ENCODE measurements around the gene KMO. TPM values are rescaled to one million over a fixed set of nuclear protein-coding genes. Genes with fewer than 3 reads are reported as not detected.
A peak's percentile ranks its signal among the peaks of the same experiment; 100 is the strongest.

The KMO gene
- total RNA-seq, 1 experiment from 2014 or later: not detected

DNA sequence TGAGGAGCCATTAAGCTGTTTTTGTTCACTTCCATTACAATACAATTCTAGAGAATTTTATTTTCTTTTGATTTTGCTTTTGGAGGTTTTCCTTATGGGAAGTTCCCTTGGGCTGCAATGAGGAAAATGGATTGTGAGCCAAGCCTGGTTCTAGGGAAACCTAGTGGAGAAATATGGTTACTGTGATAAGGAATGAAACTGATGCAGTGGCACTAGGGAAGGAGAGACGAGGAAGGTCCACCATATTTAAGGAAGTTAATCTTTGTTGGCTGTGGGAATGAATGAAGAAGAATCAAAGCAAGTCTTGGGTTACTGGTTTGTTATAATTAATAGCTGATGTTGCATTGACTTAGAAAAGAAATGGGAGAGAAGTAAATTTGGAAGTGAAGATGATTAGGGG is 79.6 kb downstream of the KMO start:
- DNase-seq (ENCODE audit: low spot score): no peak
- ATAC-seq: peak; percentile 39
- H3K4me3 Mint-ChIP-seq: no peak overlapping the region
- no peak overlapping the region for H3K27ac Mint-ChIP-seq
- no peaks in the 10 kb centered on the region for H3K36me3 Mint-ChIP-seq
- no peaks in the 10 kb centered on the region for H3K4me1 Mint-ChIP-seq
- no peak for TF ChIP-seq FOXK1 (CRISPR knock-in tag; IDR thresholded peaks at IDR 0.05)
- TF ChIP-seq, protein P1, sequence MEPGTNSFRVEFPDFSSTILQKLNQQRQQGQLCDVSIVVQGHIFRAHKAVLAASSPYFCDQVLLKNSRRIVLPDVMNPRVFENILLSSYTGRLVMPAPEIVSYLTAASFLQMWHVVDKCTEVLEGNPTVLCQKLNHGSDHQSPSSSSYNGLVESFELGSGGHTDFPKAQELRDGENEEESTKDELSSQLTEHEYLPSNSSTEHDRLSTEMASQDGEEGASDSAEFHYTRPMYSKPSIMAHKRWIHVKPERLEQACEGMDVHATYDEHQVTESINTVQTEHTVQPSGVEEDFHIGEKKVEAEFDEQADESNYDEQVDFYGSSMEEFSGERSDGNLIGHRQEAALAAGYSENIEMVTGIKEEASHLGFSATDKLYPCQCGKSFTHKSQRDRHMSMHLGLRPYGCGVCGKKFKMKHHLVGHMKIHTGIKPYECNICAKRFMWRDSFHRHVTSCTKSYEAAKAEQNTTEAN (CRISPR knock-in tag; IDR thresholded peaks at IDR 0.05): no peak
- TF ChIP-seq, protein P2, sequence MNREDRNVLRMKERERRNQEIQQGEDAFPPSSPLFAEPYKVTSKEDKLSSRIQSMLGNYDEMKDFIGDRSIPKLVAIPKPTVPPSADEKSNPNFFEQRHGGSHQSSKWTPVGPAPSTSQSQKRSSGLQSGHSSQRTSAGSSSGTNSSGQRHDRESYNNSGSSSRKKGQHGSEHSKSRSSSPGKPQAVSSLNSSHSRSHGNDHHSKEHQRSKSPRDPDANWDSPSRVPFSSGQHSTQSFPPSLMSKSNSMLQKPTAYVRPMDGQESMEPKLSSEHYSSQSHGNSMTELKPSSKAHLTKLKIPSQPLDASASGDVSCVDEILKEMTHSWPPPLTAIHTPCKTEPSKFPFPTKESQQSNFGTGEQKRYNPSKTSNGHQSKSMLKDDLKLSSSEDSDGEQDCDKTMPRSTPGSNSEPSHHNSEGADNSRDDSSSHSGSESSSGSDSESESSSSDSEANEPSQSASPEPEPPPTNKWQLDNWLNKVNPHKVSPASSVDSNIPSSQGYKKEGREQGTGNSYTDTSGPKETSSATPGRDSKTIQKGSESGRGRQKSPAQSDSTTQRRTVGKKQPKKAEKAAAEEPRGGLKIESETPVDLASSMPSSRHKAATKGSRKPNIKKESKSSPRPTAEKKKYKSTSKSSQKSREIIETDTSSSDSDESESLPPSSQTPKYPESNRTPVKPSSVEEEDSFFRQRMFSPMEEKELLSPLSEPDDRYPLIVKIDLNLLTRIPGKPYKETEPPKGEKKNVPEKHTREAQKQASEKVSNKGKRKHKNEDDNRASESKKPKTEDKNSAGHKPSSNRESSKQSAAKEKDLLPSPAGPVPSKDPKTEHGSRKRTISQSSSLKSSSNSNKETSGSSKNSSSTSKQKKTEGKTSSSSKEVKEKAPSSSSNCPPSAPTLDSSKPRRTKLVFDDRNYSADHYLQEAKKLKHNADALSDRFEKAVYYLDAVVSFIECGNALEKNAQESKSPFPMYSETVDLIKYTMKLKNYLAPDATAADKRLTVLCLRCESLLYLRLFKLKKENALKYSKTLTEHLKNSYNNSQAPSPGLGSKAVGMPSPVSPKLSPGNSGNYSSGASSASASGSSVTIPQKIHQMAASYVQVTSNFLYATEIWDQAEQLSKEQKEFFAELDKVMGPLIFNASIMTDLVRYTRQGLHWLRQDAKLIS (CRISPR knock-in tag; IDR thresholded peaks at IDR 0.05; ENCODE audit: borderline replicate concordance): no peak
- TF ChIP-seq, protein P3, sequence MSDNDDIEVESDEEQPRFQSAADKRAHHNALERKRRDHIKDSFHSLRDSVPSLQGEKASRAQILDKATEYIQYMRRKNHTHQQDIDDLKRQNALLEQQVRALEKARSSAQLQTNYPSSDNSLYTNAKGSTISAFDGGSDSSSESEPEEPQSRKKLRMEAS (CRISPR knock-in tag; IDR thresholded peaks at IDR 0.05): no peak
- TF ChIP-seq IRF2 (CRISPR knock-in tag; IDR thresholded peaks at IDR 0.05; ENCODE audit: borderline replicate concordance, low read depth): no peak
- no peak for TF ChIP-seq TP53 (CRISPR knock-in tag; IDR thresholded peaks at IDR 0.05)
- no peak for TF ChIP-seq CREM (CRISPR knock-in tag; IDR thresholded peaks at IDR 0.05)
- no peak for TF ChIP-seq PRRX2 (CRISPR knock-in tag; IDR thresholded peaks at IDR 0.05)
- TF ChIP-seq ZNF232 (CRISPR knock-in tag; IDR thresholded peaks at IDR 0.05): no peak
- no peak for TF ChIP-seq NR2C2 (CRISPR knock-in tag; IDR thresholded peaks at IDR 0.05)
- no peak for TF ChIP-seq GABPB1 (CRISPR knock-in tag; IDR thresholded peaks at IDR 0.05)
- TF ChIP-seq, protein P4, sequence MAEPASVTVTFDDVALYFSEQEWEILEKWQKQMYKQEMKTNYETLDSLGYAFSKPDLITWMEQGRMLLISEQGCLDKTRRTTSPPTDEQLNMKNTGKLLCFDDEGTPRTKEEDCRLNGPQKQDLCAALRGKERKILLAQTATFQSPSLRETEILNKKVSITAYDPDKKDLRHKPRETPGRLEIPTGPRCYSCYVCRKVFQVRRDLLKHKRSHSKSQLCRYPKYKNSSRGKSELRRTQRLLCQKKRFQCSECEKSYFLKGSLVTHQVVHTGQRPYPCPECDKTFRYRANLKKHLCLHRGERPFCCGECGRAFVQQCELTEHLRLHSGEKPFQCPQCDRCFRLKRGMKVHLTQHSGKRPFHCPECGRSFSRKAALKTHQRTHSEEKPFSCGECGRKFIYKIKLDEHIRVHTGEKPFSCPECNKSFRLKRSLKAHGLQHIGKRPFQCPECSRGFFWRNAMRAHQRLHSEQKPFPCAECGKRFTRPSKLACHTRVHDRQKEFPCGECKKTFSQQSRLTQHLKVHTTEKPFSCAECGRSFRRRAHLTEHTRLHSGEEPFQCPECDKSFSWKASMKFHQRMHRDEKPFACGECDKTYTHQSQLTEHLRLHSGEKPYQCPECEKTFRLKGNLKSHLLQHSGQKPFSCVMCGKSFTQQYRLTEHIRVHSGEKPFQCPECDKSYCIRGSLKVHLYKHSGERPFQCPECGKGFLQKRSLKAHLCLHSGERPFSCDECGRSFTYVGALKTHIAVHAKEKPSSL (CRISPR knock-in tag; conservative IDR thresholded peaks at IDR 0.05): no peak
- no peak for TF ChIP-seq ZNF416 (CRISPR knock-in tag; IDR thresholded peaks at IDR 0.05)
- no peak for TF ChIP-seq ETV6 (CRISPR knock-in tag; IDR thresholded peaks at IDR 0.05)
- H3K9me3 Mint-ChIP-seq: no peaks in the 10 kb centered on the region
- ChIA-PET POLR2A (no interaction called here), CTCF (interaction anchor here (0.6 to 2.0 kb wide), 9 partner anchors 10 to 237 kb away, joined by 3 to 8 read pairs (median 4); partner anchors contain the start of gene EXO1)
- H3K27me3 Mint-ChIP-seq (ENCODE audit: low read depth): no peaks in the 10 kb centered on the region

DNA sequence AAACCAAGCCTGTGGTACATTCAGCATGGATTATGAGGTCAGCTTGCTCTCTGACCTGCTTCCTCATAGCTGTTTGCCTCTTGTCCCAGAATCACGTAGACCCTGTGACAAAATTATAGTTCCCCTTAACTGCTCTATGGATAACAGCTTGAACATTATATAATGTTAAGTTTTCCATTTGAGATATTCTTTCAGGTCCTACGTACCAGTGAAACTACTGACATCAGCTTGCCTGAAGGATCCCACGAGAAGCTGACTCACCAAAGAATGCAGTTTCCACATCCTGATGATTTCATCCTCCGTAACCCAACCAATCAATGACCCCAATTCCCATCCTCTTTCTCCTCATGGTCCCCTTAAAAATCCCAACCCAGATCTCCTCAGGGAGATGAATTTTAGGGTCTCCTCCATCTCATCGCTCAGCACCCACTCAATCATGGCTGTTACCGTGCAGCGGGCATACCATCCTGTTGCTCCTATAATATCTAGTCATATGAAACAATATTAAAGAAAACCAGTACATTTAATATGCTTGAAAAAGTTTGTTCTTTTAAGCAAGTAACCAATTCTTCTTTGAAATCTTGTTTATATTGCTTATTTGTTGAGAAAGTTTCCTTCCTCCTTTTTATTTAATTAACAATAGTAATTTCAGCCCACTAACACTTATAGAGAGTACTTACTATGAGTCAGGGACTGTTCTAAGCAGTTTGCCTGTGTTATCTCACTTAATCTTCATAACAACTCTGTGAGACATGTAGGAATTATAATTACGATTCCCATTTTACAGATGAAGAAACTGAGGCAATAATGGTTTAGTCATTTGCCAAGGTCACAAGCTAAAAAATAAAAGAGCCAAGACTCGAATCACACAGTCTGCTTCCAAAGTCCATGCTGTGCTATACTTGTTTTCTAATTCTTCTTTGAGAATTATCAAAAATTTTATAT is 80.6 kb downstream of the KMO start:
- no peak overlapping the region for H3K4me3 Mint-ChIP-seq
- no peak for DNase-seq (ENCODE audit: low spot score)
- no peaks in the 10 kb centered on the region for H3K36me3 Mint-ChIP-seq
- no peaks in the 10 kb centered on the region for H3K4me1 Mint-ChIP-seq
- H3K27me3 Mint-ChIP-seq (ENCODE audit: low read depth): no peaks in the 10 kb centered on the region
- TF ChIP-seq ZNF671 (CRISPR knock-in tag; IDR thresholded peaks at IDR 0.05) (no peak), HMGA2 (CRISPR knock-in tag; IDR thresholded peaks at IDR 0.05) (no peak), CREM (CRISPR knock-in tag; IDR thresholded peaks at IDR 0.05) (no peak), RORB (CRISPR knock-in tag; IDR thresholded peaks at IDR 0.05) (no peak)
- TF ChIP-seq, protein P5, sequence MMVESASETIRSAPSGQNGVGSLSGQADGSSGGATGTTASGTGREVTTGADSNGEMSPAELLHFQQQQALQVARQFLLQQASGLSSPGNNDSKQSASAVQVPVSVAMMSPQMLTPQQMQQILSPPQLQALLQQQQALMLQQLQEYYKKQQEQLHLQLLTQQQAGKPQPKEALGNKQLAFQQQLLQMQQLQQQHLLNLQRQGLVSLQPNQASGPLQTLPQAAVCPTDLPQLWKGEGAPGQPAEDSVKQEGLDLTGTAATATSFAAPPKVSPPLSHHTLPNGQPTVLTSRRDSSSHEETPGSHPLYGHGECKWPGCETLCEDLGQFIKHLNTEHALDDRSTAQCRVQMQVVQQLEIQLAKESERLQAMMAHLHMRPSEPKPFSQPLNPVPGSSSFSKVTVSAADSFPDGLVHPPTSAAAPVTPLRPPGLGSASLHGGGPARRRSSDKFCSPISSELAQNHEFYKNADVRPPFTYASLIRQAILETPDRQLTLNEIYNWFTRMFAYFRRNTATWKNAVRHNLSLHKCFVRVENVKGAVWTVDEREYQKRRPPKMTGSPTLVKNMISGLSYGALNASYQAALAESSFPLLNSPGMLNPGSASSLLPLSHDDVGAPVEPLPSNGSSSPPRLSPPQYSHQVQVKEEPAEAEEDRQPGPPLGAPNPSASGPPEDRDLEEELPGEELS (CRISPR knock-in tag; IDR thresholded peaks at IDR 0.05): no peak
- no peak for ATAC-seq
- no peaks in the 10 kb centered on the region for H3K9me3 Mint-ChIP-seq
- ChIA-PET CTCF (no interaction called here), POLR2A (no interaction called here)
- no peak overlapping the region for H3K27ac Mint-ChIP-seq

All from WTC11 (cell line).